Measurements from ENCODE around the gene SLC6A20.

Gene SLC6A20

GRCh38 chr3:45771166-45771775 is 25.1 kb downstream of the SLC6A20 start:
- H3K27ac ChIP-seq, result no peak overlapping the region
- TF ChIP-seq ZFX (IDR thresholded peaks at IDR 0.05), result no peak
- TF ChIP-seq CTCF (conservative IDR thresholded peaks at IDR 0.05), result no peak

GRCh38 chr3:45765958-45766357 is 30.4 kb downstream of the SLC6A20 start:
- H3K27ac ChIP-seq, result no peak overlapping the region
- TF ChIP-seq CTCF (conservative IDR thresholded peaks at IDR 0.05), result no peak

- no peak for TF ChIP-seq ZFX (IDR thresholded peaks at IDR 0.05)
- no peak for TF ChIP-seq CTCF (conservative IDR thresholded peaks at IDR 0.05)
- H3K27ac ChIP-seq, result no peak overlapping the region
Measured at GRCh38 chr3:45765266-45765851, 31.0 kb downstream of the SLC6A20 start.

GRCh38 chr3:45763303-45763675 is 33.0 kb downstream of the SLC6A20 start:
- H3K27ac ChIP-seq, result no peak overlapping the region
- TF ChIP-seq CTCF (conservative IDR thresholded peaks at IDR 0.05), result no peak

GRCh38 chr3:45762647-45763302 is 33.6 kb downstream of the SLC6A20 start:
- H3K27ac ChIP-seq, result no peak overlapping the region
- TF ChIP-seq ZFX (IDR thresholded peaks at IDR 0.05), result no peak
- no peak for TF ChIP-seq CTCF (conservative IDR thresholded peaks at IDR 0.05)

- TF ChIP-seq CTCF (conservative IDR thresholded peaks at IDR 0.05) (no peak), ZFX (IDR thresholded peaks at IDR 0.05) (no peak)
Measured at GRCh38 chr3:45761831-45762230, 34.5 kb downstream of the SLC6A20 start.

GRCh38 chr3:45760878-45761711 is 35.2 kb downstream of the SLC6A20 start:
- TF ChIP-seq CTCF (conservative IDR thresholded peaks at IDR 0.05), result peak; percentile 87
- TF ChIP-seq ZFX (IDR thresholded peaks at IDR 0.05), result no peak
- no peak overlapping the region for H3K27ac ChIP-seq

More at GRCh38 chr3:45761831-45762230, 34.5 kb downstream of the SLC6A20 start:
- H3K27ac ChIP-seq, result no peak overlapping the region
